Activated T-helper 1 cell treated with anti-CD3 and anti-CD28 coated beads, Interleukin-12 subunit alpha, Interleukin-12 subunit beta, Interleukin-2, Interleukin-4 antibody, amounts not matched to agents 30 ng/mL and 10 ng/mL and 1 ng/mL, durations not matched to agents 14 hours and 24 hours and 36 hours (primary cell): ENCODE data around the gene TPD52L1. TPM values are rescaled to one million over a fixed set of nuclear protein-coding genes. Genes with fewer than 3 reads are reported as not detected.

Experiments used
- DNase-seq: peaks from one replicate; pipeline ENCODE4 v3.0.0; 2021; ENCODE audit warnings: low spot score
- H3K27ac Mint-ChIP-seq: one replicate; pipeline ENCODE4 v1.8.0; 2021; ENCODE audit warnings: mild to moderate bottlenecking, mixed read lengths
- H3K27me3 Mint-ChIP-seq: one replicate; pipeline ENCODE4 v1.8.0; 2022; ENCODE audit warnings: mild to moderate bottlenecking, moderate library complexity, mixed read lengths; ENCODE audit not compliant: insufficient read depth
- H3K36me3 Mint-ChIP-seq: one replicate; pipeline ENCODE4 v1.8.0; 2021; ENCODE audit warnings: low read depth, mixed read lengths
- H3K4me1 Mint-ChIP-seq: one replicate; pipeline ENCODE4 v1.8.0; 2021; ENCODE audit warnings: low read depth, mixed read lengths
- H3K4me3 Mint-ChIP-seq: one replicate; pipeline ENCODE4 v1.8.0; 2021; ENCODE audit warnings: mild to moderate bottlenecking, moderate library complexity, mixed read lengths
- H3K9me3 Mint-ChIP-seq: one replicate; pipeline ENCODE4 v1.8.0; 2021; ENCODE audit warnings: mixed read lengths
- intact Hi-C: fragments of 100-400 bp; cut with micrococcal nuclease; formaldehyde crosslinking; loops from one replicate; pipeline ENCODE4 v1.15.1; 2024
- total RNA-seq: library from RNA; stranded (reverse); gene quantifications from 2 replicates; pipeline ENCODE4 v1.2.3, GENCODE V29; 2022

TPD52L1 gene
- total RNA-seq, 1 donor from 2014 or later, result 0.29 TPM

DNA sequence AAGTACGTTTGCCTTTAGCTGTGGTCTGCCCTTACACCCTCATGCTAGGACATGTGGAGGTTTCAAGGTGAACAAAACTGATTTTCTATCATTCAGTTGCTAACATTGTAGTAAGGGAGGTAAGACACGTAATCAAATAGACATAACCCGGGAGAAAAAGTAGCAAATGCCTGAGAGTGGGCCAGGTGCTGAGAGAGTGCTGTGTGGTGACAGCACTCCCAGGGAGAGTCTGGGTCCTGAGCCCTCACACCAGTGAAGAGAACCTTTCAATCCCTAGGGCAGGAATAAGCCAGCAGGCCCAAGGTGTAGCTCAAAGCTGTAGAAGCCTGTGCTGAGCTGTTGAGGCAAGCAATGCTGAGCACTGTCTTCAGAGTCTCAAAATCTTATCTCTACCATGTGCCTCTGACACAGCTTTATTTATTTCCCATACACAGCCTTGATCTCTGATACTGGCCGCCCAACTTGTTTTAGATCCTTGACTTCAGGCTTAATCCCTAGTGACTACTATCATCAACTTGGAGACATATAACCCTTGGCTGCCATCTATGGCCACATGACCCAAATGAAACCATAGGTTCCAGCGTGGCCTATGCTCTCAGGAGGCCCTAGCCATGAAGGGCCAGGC, 55.2 kb downstream of the TPD52L1 start:
- no peak for DNase-seq
- Mint-ChIP-seq H3K9me3 (no peaks in the 10 kb centered on the region), H3K36me3 (no peaks in the 10 kb centered on the region), H3K27ac (no peak overlapping the region), H3K4me1 (no peaks in the 10 kb centered on the region), H3K4me3 (no peak overlapping the region), H3K27me3 (peaks cover 4% of the 10 kb centered on the region)
- intact Hi-C loops, result no loop called here

DNA sequence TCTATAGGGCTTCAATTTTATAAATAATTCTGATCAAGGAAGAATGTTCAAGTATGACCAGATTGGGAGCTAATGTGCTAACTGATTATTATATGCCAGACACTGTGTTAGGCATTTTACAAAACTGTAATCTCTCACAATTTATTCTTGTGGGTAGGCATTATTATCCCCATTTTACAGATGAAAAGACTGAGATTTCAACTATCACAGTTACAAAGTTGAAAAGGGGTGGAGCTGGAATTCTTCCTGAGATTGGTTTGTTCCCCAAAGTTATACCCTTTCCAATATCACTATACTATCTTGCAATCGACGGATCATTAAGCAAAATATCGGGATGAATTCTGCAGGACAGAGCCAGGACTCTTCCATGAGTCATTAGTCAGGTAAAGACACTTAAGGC, 57.1 kb downstream of the TPD52L1 start:
- Mint-ChIP-seq H3K27me3 (peaks cover 6% of the 10 kb centered on the region), H3K36me3 (no peaks in the 10 kb centered on the region), H3K4me3 (no peak overlapping the region), H3K4me1 (no peaks in the 10 kb centered on the region), H3K27ac (no peak overlapping the region), H3K9me3 (no peaks in the 10 kb centered on the region)
- intact Hi-C loops, result no loop called here
- no peak for DNase-seq

DNA sequence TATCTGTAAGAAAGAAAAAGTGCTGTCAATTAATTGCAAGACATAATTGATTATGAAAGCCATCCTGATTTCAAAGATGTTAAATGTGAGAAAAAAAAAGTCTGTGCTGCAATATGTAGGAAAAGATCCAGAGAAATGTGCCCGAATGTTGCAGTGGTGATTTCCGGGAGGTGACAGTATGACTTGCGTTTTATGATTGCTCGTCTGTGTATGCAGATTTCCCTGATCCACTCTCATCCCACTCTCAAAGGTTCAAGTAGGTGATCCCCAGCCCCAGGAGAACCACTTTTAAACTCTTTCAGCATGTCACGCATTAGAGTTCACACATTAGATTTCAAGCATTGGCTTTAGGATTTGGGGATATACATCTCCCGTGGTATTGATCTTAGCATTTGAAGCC, 57.8 kb downstream of the TPD52L1 start:
- peaks cover 6% of the 10 kb centered on the region for H3K27me3 Mint-ChIP-seq
- no peak overlapping the region for H3K4me3 Mint-ChIP-seq

DNA sequence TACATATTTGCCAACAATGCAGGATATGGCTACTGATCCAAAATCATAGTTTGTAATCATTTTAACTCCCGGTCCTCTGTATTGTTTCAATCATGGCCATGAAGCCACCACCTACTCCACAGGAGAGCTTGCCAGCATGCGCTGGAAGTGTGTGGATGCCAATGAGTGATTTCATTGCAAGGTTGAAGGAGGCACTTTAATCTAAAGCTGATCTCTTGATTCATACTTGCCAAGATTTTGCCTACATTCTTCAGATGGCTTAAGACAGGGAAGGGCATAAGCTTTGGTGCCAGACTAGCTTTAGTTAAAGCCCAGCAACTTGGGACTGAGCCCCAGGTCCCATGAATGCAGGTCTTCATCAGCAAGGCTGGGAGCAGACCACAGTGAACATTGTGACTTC, 58.8 kb downstream of the TPD52L1 start:
- no peak overlapping the region for H3K4me3 Mint-ChIP-seq
- H3K9me3 Mint-ChIP-seq, result no peaks in the 10 kb centered on the region

More for the DNA sequence above, 57.8 kb downstream of the TPD52L1 start:
- intact Hi-C loops, result no loop called here
- no peak for DNase-seq
- Mint-ChIP-seq H3K36me3 (no peaks in the 10 kb centered on the region), H3K4me1 (no peaks in the 10 kb centered on the region), H3K27ac (no peak overlapping the region), H3K9me3 (no peaks in the 10 kb centered on the region)

DNA sequence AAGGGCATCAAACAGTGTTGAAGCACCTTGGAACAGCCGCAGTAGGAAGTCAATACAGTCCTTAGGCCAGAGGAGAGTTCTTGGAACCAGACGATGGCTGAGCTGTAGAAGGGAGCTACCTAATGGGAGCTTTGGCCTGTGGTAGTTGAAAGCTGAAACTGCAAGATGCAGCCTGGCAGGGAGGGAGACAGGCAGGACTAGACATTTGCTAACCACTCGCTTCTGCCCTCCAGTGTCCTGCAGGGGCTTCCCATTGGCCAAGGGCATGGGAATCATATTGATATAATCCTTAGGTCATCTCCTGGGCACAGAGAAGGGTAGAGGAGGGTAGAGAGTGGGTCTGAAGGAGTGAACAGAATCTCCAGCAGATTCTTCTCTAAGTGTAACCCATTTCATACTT, 60.4 kb downstream of the TPD52L1 start:
- H3K4me1 Mint-ChIP-seq, result no peaks in the 10 kb centered on the region
- intact Hi-C loops, result no loop called here
- no peak overlapping the region for H3K27ac Mint-ChIP-seq
- no peaks in the 10 kb centered on the region for H3K36me3 Mint-ChIP-seq
- no peak for DNase-seq
- H3K4me3 Mint-ChIP-seq, result no peak overlapping the region
- no peaks in the 10 kb centered on the region for H3K9me3 Mint-ChIP-seq
- peaks cover 2% of the 10 kb centered on the region for H3K27me3 Mint-ChIP-seq

More for the DNA sequence above, 58.8 kb downstream of the TPD52L1 start:
- intact Hi-C loops, result no loop called here
- no peak for DNase-seq
- no peaks in the 10 kb centered on the region for H3K4me1 Mint-ChIP-seq
- H3K36me3 Mint-ChIP-seq, result no peaks in the 10 kb centered on the region
- no peak overlapping the region for H3K27ac Mint-ChIP-seq
- H3K27me3 Mint-ChIP-seq, result peaks cover 6% of the 10 kb centered on the region

DNA sequence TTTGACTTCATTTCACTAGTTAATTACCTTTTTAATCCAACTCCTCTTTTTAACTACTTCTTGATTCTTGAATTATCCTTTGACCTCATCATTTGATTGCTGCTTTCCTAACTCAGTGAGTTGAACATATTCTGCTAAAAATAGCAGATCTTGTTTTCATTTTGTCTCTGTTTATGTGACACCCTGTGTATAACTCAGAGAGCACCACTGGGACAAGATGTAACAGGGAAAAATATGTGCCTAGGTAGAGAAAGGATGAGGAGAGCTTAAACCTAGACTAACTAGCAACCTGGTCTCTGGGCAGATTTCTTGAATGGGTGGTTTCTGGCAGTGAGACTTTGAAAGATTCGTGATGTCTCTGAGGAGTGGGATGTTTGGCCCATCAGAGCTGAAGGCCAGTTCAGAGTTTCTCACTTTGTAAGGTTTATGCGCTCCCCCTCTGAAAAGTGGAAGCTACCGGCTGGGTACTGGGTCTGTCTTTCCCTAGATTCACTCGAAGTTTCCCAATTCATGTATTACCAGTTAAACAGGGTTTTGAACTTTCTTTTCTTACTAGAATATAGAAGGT, 61.8 kb downstream of the TPD52L1 start:
- H3K4me1 Mint-ChIP-seq, result no peaks in the 10 kb centered on the region
- no peak overlapping the region for H3K27ac Mint-ChIP-seq
- no peak for DNase-seq
- peaks cover 5% of the 10 kb centered on the region for H3K27me3 Mint-ChIP-seq
- H3K36me3 Mint-ChIP-seq, result no peaks in the 10 kb centered on the region
- intact Hi-C loops, result no loop called here
- H3K9me3 Mint-ChIP-seq, result no peaks in the 10 kb centered on the region
- H3K4me3 Mint-ChIP-seq, result no peak overlapping the region

DNA sequence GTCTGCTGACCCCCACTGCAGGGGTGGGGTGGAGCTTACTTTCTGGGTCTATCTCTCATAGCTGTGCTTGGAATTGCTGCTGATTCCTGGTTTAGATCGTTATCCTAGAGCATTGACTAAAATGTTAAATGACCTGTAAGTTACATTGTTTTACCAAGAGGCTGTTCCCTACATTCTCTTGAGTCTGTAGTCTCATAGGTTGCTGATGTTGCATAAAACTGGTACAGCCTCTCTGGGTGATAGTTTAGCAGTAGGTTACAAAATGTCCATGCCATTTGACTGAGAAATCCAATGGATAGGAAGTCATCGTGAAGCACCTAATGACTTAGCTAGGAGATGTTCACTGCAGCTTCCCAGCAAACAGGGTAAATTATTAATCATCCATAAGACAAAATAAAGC, 62.4 kb downstream of the TPD52L1 start:
- no peaks in the 10 kb centered on the region for H3K9me3 Mint-ChIP-seq
- H3K27ac Mint-ChIP-seq, result no peak overlapping the region
- no peak for DNase-seq
- H3K4me1 Mint-ChIP-seq, result no peaks in the 10 kb centered on the region
- H3K4me3 Mint-ChIP-seq, result no peak overlapping the region
- intact Hi-C loops, result no loop called here
- H3K27me3 Mint-ChIP-seq, result peaks cover 5% of the 10 kb centered on the region
- H3K36me3 Mint-ChIP-seq, result no peaks in the 10 kb centered on the region

DNA sequence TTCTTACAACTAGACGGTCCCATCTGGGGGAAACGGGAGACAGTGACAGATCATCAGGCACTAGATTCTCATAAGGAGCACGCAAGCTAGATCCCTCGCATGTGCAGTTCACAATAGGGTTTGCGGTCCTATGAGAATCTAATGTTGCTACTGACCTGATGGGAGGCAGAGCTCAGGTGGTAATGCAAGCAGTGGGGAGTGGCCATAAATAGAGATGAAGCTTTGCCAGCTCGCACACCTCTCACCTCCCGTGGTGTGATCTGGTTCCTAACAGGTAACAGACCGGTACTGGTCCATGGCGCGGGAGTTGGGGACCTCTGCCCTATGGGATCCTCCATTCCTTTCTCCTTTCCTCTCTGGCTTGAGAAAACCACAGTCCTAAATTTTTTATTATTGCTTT, 63.8 kb downstream of the TPD52L1 start:
- Mint-ChIP-seq H3K27me3 (peaks cover 5% of the 10 kb centered on the region), H3K4me1 (no peaks in the 10 kb centered on the region), H3K9me3 (no peaks in the 10 kb centered on the region), H3K27ac (no peak overlapping the region), H3K4me3 (no peak overlapping the region), H3K36me3 (no peaks in the 10 kb centered on the region)
- no peak for DNase-seq
- intact Hi-C loops, result no loop called here

DNA sequence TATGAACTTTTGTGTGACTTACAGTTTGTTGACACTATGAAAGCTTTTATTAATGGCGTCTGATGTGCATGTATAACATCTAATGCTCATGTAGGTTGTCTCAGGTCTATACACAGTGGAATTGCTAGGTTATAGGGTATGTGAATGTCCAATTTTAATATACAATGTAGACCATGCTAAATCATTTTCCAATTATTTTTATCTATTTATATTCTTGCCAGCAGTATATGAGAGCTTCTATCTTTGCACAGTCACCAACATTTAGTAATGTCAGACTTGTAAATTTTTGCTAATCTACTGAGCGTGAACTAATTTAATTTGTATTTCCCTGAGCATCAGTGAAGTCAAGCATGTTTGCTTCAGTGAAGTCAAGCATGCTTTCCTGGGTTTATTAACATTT, 64.4 kb downstream of the TPD52L1 start:
- no peaks in the 10 kb centered on the region for H3K4me1 Mint-ChIP-seq
- H3K36me3 Mint-ChIP-seq, result no peaks in the 10 kb centered on the region
- H3K4me3 Mint-ChIP-seq, result no peak overlapping the region
- no peaks in the 10 kb centered on the region for H3K9me3 Mint-ChIP-seq
- DNase-seq, result no peak
- intact Hi-C loops, result no loop called here
- H3K27ac Mint-ChIP-seq, result no peak overlapping the region
- peaks cover 5% of the 10 kb centered on the region for H3K27me3 Mint-ChIP-seq

DNA sequence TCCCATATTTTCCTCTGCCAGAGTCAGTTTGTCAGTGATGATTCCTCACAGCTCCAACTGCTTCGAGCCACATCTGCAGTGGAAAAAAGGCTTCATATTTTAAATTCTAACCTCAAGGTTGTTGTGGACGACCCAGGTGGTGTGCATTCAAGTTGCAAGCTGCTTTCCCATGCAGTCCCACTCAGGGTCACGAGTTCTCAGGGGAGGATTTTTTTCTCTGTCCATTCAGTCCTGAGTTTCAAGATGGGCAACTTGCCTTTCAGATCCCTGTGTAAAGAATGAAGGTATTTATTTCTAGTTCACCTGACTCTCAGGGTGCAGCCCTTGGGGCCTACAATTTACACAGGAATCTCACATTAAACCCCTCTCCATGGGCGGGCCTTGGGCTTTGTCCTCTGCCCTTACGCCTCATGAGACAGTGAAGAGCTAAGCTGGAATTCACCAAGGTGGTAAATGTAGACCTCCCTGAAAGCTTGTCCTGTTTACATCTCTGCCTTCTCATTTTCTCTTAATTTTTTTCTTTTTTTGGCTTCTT, 65.9 kb downstream of the TPD52L1 start:
- H3K27ac Mint-ChIP-seq, result no peak overlapping the region
- H3K27me3 Mint-ChIP-seq, result peaks cover 3% of the 10 kb centered on the region
- intact Hi-C loops, result no loop called here
- DNase-seq, result no peak
- no peaks in the 10 kb centered on the region for H3K4me1 Mint-ChIP-seq
- H3K4me3 Mint-ChIP-seq, result no peak overlapping the region
- no peaks in the 10 kb centered on the region for H3K9me3 Mint-ChIP-seq
- H3K36me3 Mint-ChIP-seq, result no peaks in the 10 kb centered on the region

DNA sequence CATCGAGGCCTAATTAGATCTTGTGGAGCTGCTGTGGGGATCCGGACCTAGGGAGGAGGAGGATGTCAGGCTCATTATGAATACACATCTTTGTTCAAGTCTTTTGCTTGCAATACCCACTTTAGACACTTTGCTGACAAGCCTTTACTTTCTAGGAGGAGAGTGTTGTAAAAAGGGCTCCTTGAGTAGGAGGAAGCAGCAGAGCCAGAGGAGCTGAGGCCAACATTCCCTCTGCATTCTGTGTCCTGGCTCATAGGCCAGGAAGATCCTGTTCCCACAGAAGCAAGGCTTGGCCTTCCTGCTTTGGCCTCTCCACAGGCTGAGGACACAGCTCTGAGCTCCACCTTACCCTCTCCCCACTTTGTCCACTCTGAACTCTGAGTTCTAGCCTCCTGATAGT, 67.1 kb downstream of the TPD52L1 start:
- H3K36me3 Mint-ChIP-seq, result no peaks in the 10 kb centered on the region
- no peaks in the 10 kb centered on the region for H3K4me1 Mint-ChIP-seq
- intact Hi-C loops, result no loop called here
- H3K4me3 Mint-ChIP-seq, result no peak overlapping the region
- peaks cover 3% of the 10 kb centered on the region for H3K27me3 Mint-ChIP-seq
- no peaks in the 10 kb centered on the region for H3K9me3 Mint-ChIP-seq
- no peak for DNase-seq
- no peak overlapping the region for H3K27ac Mint-ChIP-seq

DNA sequence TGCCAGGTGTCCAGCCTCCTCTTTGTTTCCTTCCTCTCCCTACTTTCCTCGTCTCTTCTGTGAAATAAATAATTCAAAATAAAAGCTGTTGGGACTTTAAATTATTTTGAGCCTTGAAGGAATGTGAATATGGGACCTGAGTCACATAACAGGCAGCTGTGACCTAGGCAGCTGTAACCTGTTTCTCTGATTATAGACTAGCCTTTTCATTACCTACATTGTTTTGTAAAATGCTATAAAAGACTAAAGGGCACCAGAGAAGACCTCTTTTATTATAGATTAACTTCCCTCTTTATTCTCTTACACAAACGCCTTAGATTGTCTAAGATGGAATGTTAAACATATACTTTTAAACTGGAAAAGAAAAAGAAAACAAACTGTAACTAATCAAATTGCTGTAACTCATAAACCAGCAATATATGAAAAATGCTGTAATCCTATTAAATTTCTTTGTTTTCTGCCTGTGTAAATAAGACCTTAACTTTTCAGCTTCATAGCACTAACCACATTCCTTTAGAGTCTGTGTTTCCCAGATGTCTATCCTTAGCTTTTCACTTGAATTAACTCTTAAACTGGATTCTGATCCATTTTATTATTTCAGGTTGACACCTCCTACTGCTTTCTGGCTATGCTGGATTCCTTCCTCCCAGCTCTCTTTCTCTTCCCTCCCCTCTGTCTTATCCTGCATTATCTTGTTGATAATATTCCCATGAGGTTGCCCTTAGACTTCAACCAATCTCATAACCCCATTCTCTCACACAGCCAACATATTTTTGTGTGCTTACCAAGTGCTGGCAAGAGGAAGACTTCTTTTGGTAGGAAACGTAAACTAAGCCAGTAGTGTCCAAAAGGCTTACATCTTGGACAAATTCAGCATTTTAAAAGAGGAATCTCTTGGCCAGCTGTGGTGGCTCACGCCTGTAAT, 69.2 kb downstream of the TPD52L1 start:
- Mint-ChIP-seq H3K27ac (no peak overlapping the region), H3K27me3 (peaks cover 3% of the 10 kb centered on the region), H3K4me3 (no peak overlapping the region), H3K9me3 (no peaks in the 10 kb centered on the region), H3K4me1 (no peaks in the 10 kb centered on the region), H3K36me3 (no peaks in the 10 kb centered on the region)
- intact Hi-C loops, result no loop called here
- DNase-seq, result no peak

DNA sequence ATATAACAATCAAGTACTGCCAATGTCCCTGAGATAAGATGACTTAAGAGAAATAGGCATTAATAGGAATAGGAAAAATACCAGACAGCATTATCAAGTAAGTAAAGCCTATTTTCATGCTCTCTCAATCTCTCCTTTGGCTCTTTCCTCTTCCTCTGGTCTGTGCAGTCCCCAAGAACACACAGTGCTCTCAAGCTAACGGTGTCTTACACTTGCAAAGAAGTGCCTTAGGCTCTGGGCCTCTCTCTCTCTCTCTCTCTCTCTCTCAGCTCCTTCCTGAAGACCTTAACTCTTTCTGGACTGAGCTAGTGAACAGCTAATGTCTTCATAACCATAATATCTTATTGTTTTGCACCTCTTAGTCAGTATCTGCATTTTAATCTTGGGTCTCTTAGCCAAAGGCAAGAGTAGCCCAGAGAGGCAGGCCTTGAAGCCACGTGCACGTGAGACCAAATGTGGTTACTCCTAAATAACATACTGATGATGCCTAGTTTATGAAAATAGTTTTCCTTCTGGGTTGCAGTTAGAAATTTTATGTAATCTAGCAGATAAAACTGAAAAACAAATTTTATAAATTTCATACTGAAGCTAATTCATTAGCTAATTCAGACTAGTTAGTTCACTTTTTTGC, 70.8 kb downstream of the TPD52L1 start:
- no peaks in the 10 kb centered on the region for H3K36me3 Mint-ChIP-seq
- DNase-seq, result no peak
- intact Hi-C loops, result no loop called here
- no peak overlapping the region for H3K27ac Mint-ChIP-seq
- no peaks in the 10 kb centered on the region for H3K9me3 Mint-ChIP-seq
- H3K4me1 Mint-ChIP-seq, result no peaks in the 10 kb centered on the region
- peaks cover 3% of the 10 kb centered on the region for H3K27me3 Mint-ChIP-seq
- no peak overlapping the region for H3K4me3 Mint-ChIP-seq
